ENCODE results near the gene HIBADH.

HIBADH gene

DNA sequence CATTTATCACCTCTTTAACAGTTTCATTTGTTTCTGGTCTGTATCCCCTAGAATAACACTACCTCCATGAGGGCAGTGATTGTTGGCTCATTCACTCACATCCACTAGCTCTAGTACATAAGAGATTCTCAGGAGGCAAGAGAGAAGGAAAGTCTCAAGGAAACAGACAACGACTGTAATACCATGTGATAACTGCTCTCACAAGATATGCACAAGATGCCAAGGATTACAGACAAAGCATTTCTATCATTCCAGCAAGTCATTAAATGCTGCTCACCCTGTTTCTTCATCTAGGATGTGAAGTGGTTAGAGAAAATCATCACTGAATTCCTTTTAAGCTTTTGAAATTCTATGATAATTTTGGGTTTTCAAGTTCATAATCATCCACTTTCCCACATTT, 115.3 kb downstream of the HIBADH start:
- Histone ChIP-seq H3K4me1 (ENCODE audit: control insufficient read depth, insufficient read depth, low read length) (peaks cover 3% of the 10 kb centered on the region; the same call in 1 of the 2 replicates), H3K4me3 (ENCODE audit: low read depth, low read length) (no peak overlapping the region), H3K27ac (ENCODE audit: extremely low read depth, low read depth, low read length) (no peak overlapping the region), H3K9me3 (ENCODE audit: control insufficient read depth, insufficient read depth, low read depth, low read length) (no peaks in the 10 kb centered on the region), H3K36me3 (ENCODE audit: control insufficient read depth in 2 of 2, insufficient read depth in 1 of 2, low read length in 2 of 2) (peaks cover 3 to 4% of the 10 kb centered on the region in 2 experiments; a peak in 2 of 3 replicates)
- POLR2A ChIA-PET: no interaction called here
- TF ChIP-seq OSR2 (tag by site-specific recombination; IDR thresholded peaks at IDR 0.05): no peak
- no peak for TF ChIP-seq ZNF221 (tag by site-specific recombination; IDR thresholded peaks at IDR 0.05; ENCODE audit: borderline replicate concordance)
- no peak for TF ChIP-seq ZNF114 (tag by site-specific recombination; IDR thresholded peaks at IDR 0.05)
- TF ChIP-seq ZNF2 (tag by site-specific recombination; IDR thresholded peaks at IDR 0.05): no peak
- TF ChIP-seq HOXD13 (CRISPR knock-in tag; IDR thresholded peaks at IDR 0.05; ENCODE audit: borderline replicate concordance): no peak
- TF ChIP-seq ZNF660 (tag by site-specific recombination; IDR thresholded peaks at IDR 0.05): no peak
- TF ChIP-seq GLI4 (tag by site-specific recombination; IDR thresholded peaks at IDR 0.05): no peak
- TF ChIP-seq, protein P1, sequence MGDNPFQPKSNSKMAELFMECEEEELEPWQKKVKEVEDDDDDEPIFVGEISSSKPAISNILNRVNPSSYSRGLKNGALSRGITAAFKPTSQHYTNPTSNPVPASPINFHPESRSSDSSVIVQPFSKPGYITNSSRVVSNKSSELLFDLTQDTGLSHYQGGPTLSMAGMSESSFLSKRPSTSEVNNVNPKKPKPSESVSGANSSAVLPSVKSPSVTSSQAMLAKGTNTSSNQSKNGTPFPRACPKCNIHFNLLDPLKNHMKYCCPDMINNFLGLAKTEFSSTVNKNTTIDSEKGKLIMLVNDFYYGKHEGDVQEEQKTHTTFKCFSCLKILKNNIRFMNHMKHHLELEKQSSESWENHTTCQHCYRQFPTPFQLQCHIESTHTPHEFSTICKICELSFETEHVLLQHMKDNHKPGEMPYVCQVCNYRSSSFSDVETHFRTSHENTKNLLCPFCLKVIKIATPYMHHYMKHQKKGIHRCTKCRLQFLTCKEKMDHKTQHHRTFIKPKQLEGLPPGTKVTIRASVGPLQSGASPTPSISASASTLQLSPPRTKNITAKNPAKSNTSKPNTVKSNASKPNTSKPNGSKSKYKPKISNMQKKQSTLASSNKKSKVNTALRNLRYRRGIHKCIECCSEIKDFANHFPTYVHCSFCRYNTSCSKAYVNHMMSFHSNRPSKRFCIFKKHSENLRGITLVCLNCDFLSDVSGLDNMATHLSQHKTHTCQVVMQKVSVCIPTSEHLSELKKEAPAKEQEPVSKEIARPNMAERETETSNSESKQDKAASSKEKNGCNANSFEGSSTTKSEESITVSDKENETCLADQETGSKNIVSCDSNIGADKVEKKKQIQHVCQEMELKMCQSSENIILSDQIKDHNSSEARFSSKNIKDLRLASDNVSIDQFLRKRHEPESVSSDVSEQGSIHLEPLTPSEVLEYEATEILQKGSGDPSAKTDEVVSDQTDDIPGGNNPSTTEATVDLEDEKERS (tag by site-specific recombination; IDR thresholded peaks at IDR 0.05): no peak
- no peak for TF ChIP-seq MEIS1 (CRISPR knock-in tag; IDR thresholded peaks at IDR 0.05; ENCODE audit: borderline replicate concordance)
- no peak for TF ChIP-seq ZNF211 (tag by site-specific recombination; IDR thresholded peaks at IDR 0.05; ENCODE audit: low read depth)
- TF ChIP-seq, protein P2, sequence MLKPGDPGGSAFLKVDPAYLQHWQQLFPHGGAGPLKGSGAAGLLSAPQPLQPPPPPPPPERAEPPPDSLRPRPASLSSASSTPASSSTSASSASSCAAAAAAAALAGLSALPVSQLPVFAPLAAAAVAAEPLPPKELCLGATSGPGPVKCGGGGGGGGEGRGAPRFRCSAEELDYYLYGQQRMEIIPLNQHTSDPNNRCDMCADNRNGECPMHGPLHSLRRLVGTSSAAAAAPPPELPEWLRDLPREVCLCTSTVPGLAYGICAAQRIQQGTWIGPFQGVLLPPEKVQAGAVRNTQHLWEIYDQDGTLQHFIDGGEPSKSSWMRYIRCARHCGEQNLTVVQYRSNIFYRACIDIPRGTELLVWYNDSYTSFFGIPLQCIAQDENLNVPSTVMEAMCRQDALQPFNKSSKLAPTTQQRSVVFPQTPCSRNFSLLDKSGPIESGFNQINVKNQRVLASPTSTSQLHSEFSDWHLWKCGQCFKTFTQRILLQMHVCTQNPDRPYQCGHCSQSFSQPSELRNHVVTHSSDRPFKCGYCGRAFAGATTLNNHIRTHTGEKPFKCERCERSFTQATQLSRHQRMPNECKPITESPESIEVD (tag by site-specific recombination; IDR thresholded peaks at IDR 0.05): no peak
- TF ChIP-seq, protein P3, sequence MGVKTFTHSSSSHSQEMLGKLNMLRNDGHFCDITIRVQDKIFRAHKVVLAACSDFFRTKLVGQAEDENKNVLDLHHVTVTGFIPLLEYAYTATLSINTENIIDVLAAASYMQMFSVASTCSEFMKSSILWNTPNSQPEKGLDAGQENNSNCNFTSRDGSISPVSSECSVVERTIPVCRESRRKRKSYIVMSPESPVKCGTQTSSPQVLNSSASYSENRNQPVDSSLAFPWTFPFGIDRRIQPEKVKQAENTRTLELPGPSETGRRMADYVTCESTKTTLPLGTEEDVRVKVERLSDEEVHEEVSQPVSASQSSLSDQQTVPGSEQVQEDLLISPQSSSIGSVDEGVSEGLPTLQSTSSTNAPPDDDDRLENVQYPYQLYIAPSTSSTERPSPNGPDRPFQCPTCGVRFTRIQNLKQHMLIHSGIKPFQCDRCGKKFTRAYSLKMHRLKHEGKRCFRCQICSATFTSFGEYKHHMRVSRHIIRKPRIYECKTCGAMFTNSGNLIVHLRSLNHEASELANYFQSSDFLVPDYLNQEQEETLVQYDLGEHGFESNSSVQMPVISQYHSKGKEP (tag by site-specific recombination; IDR thresholded peaks at IDR 0.05): no peak
- TF ChIP-seq, protein P4, sequence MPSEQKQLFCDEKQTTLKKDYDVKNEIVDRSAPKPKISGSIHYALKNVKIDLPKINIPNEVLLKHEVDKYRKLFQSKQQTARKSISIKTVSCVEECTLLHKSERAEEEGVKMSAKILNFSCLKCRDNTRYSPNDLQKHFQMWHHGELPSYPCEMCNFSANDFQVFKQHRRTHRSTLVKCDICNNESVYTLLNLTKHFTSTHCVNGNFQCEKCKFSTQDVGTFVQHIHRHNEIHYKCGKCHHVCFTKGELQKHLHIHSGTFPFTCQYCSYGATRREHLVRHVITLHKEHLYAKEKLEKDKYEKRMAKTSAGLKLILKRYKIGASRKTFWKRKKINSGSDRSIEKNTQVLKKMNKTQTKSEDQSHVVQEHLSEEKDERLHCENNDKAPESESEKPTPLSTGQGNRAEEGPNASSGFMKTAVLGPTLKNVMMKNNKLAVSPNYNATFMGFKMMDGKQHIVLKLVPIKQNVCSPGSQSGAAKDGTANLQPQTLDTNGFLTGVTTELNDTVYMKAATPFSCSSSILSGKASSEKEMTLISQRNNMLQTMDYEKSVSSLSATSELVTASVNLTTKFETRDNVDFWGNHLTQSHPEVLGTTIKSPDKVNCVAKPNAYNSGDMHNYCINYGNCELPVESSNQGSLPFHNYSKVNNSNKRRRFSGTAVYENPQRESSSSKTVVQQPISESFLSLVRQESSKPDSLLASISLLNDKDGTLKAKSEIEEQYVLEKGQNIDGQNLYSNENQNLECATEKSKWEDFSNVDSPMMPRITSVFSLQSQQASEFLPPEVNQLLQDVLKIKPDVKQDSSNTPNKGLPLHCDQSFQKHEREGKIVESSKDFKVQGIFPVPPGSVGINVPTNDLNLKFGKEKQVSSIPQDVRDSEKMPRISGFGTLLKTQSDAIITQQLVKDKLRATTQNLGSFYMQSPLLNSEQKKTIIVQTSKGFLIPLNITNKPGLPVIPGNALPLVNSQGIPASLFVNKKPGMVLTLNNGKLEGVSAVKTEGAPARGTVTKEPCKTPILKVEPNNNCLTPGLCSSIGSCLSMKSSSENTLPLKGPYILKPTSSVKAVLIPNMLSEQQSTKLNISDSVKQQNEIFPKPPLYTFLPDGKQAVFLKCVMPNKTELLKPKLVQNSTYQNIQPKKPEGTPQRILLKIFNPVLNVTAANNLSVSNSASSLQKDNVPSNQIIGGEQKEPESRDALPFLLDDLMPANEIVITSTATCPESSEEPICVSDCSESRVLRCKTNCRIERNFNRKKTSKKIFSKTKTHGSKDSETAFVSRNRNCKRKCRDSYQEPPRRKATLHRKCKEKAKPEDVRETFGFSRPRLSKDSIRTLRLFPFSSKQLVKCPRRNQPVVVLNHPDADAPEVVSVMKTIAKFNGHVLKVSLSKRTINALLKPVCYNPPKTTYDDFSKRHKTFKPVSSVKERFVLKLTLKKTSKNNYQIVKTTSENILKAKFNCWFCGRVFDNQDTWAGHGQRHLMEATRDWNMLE (tag by site-specific recombination; conservative IDR thresholded peaks at IDR 0.05; ENCODE audit: low read depth): no peak
- TF ChIP-seq ZIC2 (tag by site-specific recombination; IDR thresholded peaks at IDR 0.05): no peak
- no peak for TF ChIP-seq ZNF707 (tag by site-specific recombination; IDR thresholded peaks at IDR 0.05)
- CTCF ChIA-PET: interaction anchor here (0.7 kb wide), 1 partner anchor 1058 kb away, joined by 3 read pairs; no protein-coding TSS in a partner anchor

All from HEK293 (cell line).